HepG2 (cell line): ENCODE results near the gene HRH3. TPM values are rescaled to one million over a fixed set of nuclear protein-coding genes. Genes with fewer than 3 reads are reported as not detected.

Experiments used
- ATAC-seq: fragments of 200-7000 bp; cut with Tn5 transposase; 3 replicates; pipeline ENCODE4 v1.9.1; 2020; ENCODE audit warnings: mild to moderate bottlenecking, moderate library complexity
- BruUV-seq: library from RNA; stranded (reverse); fragments of 400-500 nt; replicated peaks from 2 replicates; lab custom pipeline; 2021; lab: Mats Ljungman, UMichigan
- CTCF ChIA-PET: fragments of 300-600 bp; formaldehyde crosslinking; extraction: SDS; loops from one replicate; lab custom pipeline; 2021; ENCODE audit warnings: low total read pairs, inconsistent platforms, low intra/inter-chr PET ratio; lab: Yijun Ruan, JAX
- POLR2A ChIA-PET: fragments of 350-600 bp; sonication (Branson Sonifier 250); formaldehyde crosslinking; loops from one replicate; lab custom pipeline; 2020; ENCODE audit warnings: antibody characterized with exemption, inconsistent platforms; lab: Yijun Ruan, JAX
- DNase-seq: peaks from one replicate; pipeline ENCODE4 v3.0.0-alpha.2; 2015; ENCODE audit warnings: low spot score
- FAIRE-seq: peaks from 3 replicates; lab custom pipeline; 2011; peaks lifted over from hg19 to GRCh38; lab: Jason Lieb, UNC
- H2AFZ ChIP-seq: one replicate; pipeline ENCODE4 v1.6.1; 2011; ENCODE audit warnings: low read length, inconsistent platforms
- H3K27ac ChIP-seq: fragments of 300-600 bp; 3 replicates; pipeline ENCODE4 v1.8.0; 2011; ENCODE audit warnings: mixed run types, mild to moderate bottlenecking, mixed read lengths, low read length, inconsistent platforms; ENCODE audit not compliant: insufficient read depth; ENCODE audit errors: extremely low read length
- H3K27me3 ChIP-seq, 2 experiments: fragments of 200-600 bp in 1 of 2; 2 replicates in 1 of 2; 3 replicates in 1 of 2; pipeline versions ENCODE4 v1.6.0 to v1.8.0; 2011; ENCODE audit warnings: low read length in 2 of 2, mild to moderate bottlenecking in 2 of 2, moderate library complexity in 2 of 2, inconsistent platforms in 1 of 2; ENCODE audit not compliant: insufficient read depth in 2 of 2, control insufficient read depth in 1 of 2
- H3K36me3 ChIP-seq, 2 experiments: fragments of 200-600 bp in 1 of 2; replicated peaks in 1 of 2; 2 replicates in 1 of 2; 3 replicates in 1 of 2; pipeline versions ENCODE4 v1.5.1 to v1.8.0; 2011; ENCODE audit warnings: low read length in 2 of 2, inconsistent platforms in 1 of 2; ENCODE audit not compliant: insufficient read depth in 2 of 2, control insufficient read depth in 1 of 2
- H3K4me1 ChIP-seq: 2 replicates; pipeline ENCODE4 v1.5.1; 2012; ENCODE audit warnings: low read length, inconsistent platforms; ENCODE audit not compliant: insufficient read depth
- H3K4me2 ChIP-seq: 2 replicates; pipeline ENCODE4 v1.6.0; 2011; ENCODE audit warnings: low read depth, low read length, inconsistent platforms
- H3K4me3 ChIP-seq, 3 experiments: fragments of 200-600 bp in 1 of 3; sonication (generic), shearing (Covaris generic) in 1 of 3; replicated peaks in 1 of 3; 2 replicates each; pipeline ENCODE4 v1.5.1; 2011 to 2016; ENCODE audit warnings: low read length in 3 of 3, inconsistent platforms in 2 of 3, low read depth in 2 of 3, mild to moderate bottlenecking in 2 of 3, control low read depth in 1 of 3, mixed read lengths in 1 of 3; ENCODE audit not compliant: insufficient read depth in 1 of 3
- H3K79me2 ChIP-seq: one replicate; pipeline ENCODE4 v1.6.1; 2011; ENCODE audit warnings: low read length, inconsistent platforms; ENCODE audit not compliant: insufficient read depth
- H3K9ac ChIP-seq: 2 replicates; pipeline ENCODE4 v1.6.0; 2011; ENCODE audit warnings: mild to moderate bottlenecking, low read depth, low read length, inconsistent platforms; ENCODE audit not compliant: insufficient read depth
- H3K9me3 ChIP-seq: 2 replicates; pipeline ENCODE4 v1.5.1; 2012; ENCODE audit warnings: mild to moderate bottlenecking, low read length
- H4K20me1 ChIP-seq: 2 replicates; pipeline ENCODE4 v1.6.0; 2011; ENCODE audit warnings: inconsistent platforms, mild to moderate bottlenecking, low read length, moderate library complexity; ENCODE audit not compliant: insufficient read depth
- AGO2 ChIP-seq: fragments of 200-400 bp; formaldehyde crosslinking; optimal IDR thresholded peaks from 2 replicates; pipeline ENCODE3; 2017; ENCODE audit warnings: mild to moderate bottlenecking, low read depth, low read length, moderate library complexity
- CAMTA2 ChIP-seq: sonication (generic); formaldehyde crosslinking; IDR thresholded peaks from 2 replicates; pipeline ENCODE4 v1.4.0; 2020; ENCODE audit warnings: mild to moderate bottlenecking, missing genetic modification reagents, borderline replicate concordance
- ZC3H13 ChIP-seq: sonication (generic); formaldehyde crosslinking; IDR thresholded peaks from 2 replicates; pipeline ENCODE4 v1.8.1; 2023; ENCODE audit warnings: mild to moderate bottlenecking, missing genetic modification reagents, moderate library complexity
- ZNF282 ChIP-seq: fragments of 450-650 bp; IDR thresholded peaks from 2 replicates; pipeline ENCODE4 v1.6.1; 2018; ENCODE audit not compliant: partially characterized antibody
- whole genome bisulfite sequencing: methylation state at CpG from one replicate; pipeline ENCODE4 v1.1.6; 2017; ENCODE audit warnings: low lambda C conversion rate; 5-methylcytosine and 5-hydroxymethylcytosine counted together
- in situ Hi-C: cut with HindIII; loops from 2 replicates; pipeline ENCODE4 v1.10.0; 2017; ENCODE audit warnings: low pct_unique_long_range_greater_than_20kb; ENCODE audit not compliant: extremely low pct_ligation_motif_present
- intact Hi-C: fragments of 100-400 bp; cut with micrococcal nuclease; formaldehyde crosslinking; loops from one replicate; pipeline ENCODE4 v1.10.0; 2022; ENCODE audit not compliant: unreplicated experiment
- polyA plus RNA-seq, 8 experiments: library from polyadenylated mRNA; depleted of rRNA in 3 of 8; stranded (reverse) in 7 of 8; unstranded in 1 of 8; fragments of >200 nt; fragmentation: Illumina TruSeq in 4 of 8; extraction: Trizol in 4 of 8; gene quantifications; 2 replicates each; pipeline versions ENCODE4 v1.2.1 to v1.2.3, GENCODE V29; 2011 to 2016; ENCODE audit warnings: low read depth in 4 of 8, missing spikeins in 1 of 8, mixed read lengths in 1 of 8; ENCODE audit not compliant: insufficient read depth in 1 of 8
- total RNA-seq, 5 experiments: library from RNA; depleted of rRNA; stranded (reverse); fragments of >200 nt; fragmentation: Illumina TruSeq; extraction: Trizol; gene quantifications; 2 replicates each; pipeline ENCODE4 v1.2.3, GENCODE V29; 2016; ENCODE audit warnings: low read depth in 1 of 5
- TF ChIP-seq, protein P1 (sequence below): sonication (generic); formaldehyde crosslinking; IDR thresholded peaks from 2 replicates; pipeline ENCODE4 v1.9.0; 2021; ENCODE audit warnings: mild to moderate bottlenecking, missing genetic modification reagents

The HRH3 gene
- total and polyA plus RNA-seq, 2 of the 13 experiments (the other 11 are each of a cell fraction or from before 2014, with no cell fraction given), result 0.18 TPM; not detected in 1

DNA sequence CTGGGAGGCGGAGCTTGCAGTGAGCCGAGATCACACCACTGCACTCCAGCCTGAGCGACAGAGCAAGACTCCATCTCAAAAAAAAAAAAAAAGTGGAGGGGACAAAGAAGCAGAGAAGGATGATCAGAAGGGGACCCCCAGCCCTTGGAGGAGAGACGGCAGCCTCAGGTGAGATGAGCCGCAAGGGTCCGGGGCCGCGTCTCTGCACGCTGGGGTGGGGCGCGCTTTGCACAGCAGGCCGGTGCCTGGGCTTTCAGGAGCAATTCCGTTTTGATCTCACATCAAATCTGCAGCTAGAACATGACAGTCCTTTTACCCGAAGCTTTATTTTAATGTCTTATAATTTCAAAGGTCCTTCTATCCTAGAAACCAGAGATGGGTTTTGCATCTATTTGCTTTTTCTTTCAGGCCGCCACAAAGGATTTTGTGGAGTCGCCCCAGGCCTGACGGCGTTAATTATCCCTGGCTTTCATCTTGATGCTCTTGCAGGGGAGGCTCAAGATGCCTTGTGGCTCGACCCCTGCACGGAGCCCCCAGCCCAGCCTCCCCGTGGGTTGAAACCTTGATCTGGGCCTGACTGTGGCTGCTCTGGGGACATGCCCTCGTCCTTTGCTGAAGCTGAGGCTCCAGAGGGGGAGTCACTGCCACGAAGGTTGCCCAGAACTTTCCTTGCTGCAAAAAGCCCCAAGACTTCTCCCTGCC lies 17.3 kb downstream of the HRH3 start:
- POLR2A ChIA-PET, result interaction anchor here (1.5 kb wide), 1 partner anchor 15 kb away, joined by 4 read pairs; no protein-coding TSS in a partner anchor
- FAIRE-seq (no peak), DNase-seq (no peak)
- Histone ChIP-seq H3K79me2 (no peaks in the 10 kb centered on the region), H2AFZ (no peak overlapping the region), H3K27ac (no peak overlapping the region), H3K9ac (no peak overlapping the region), H3K9me3 (no peaks in the 10 kb centered on the region), H4K20me1 (no peaks in the 10 kb centered on the region), H3K4me3 (no peak overlapping the region)
- no TSS peak for BruUV-seq
- TF ChIP-seq ZNF282, result no peak
- TF ChIP-seq AGO2, result peak; percentile 68
- TF ChIP-seq CAMTA2 (CRISPR knock-in tag), result no peak
- TF ChIP-seq, all 625 proteins: peak for 1
- no peaks in the 10 kb centered on the region for H3K4me1 ChIP-seq
- CTCF ChIA-PET, result no interaction called here
- ATAC-seq, result no peak
- H3K4me2 ChIP-seq, result no peak overlapping the region
- WGBS, result 96% methylated on average over 23 of the region's 23 CpGs
- in situ Hi-C loops (no loop called here), intact Hi-C loops (no loop called here)
- H3K27me3 ChIP-seq, result no peaks in the 10 kb centered on the region
- peaks cover 30 to 42% of the 10 kb centered on the region in 2 experiments for H3K36me3 ChIP-seq

GRCh38 chr20:62202083-62202395 lies 18.0 kb downstream of the HRH3 start:
- TF ChIP-seq ZC3H13, result peak; percentile 42; the same call in 1 of the 2 replicates
- TF ChIP-seq, protein P1, sequence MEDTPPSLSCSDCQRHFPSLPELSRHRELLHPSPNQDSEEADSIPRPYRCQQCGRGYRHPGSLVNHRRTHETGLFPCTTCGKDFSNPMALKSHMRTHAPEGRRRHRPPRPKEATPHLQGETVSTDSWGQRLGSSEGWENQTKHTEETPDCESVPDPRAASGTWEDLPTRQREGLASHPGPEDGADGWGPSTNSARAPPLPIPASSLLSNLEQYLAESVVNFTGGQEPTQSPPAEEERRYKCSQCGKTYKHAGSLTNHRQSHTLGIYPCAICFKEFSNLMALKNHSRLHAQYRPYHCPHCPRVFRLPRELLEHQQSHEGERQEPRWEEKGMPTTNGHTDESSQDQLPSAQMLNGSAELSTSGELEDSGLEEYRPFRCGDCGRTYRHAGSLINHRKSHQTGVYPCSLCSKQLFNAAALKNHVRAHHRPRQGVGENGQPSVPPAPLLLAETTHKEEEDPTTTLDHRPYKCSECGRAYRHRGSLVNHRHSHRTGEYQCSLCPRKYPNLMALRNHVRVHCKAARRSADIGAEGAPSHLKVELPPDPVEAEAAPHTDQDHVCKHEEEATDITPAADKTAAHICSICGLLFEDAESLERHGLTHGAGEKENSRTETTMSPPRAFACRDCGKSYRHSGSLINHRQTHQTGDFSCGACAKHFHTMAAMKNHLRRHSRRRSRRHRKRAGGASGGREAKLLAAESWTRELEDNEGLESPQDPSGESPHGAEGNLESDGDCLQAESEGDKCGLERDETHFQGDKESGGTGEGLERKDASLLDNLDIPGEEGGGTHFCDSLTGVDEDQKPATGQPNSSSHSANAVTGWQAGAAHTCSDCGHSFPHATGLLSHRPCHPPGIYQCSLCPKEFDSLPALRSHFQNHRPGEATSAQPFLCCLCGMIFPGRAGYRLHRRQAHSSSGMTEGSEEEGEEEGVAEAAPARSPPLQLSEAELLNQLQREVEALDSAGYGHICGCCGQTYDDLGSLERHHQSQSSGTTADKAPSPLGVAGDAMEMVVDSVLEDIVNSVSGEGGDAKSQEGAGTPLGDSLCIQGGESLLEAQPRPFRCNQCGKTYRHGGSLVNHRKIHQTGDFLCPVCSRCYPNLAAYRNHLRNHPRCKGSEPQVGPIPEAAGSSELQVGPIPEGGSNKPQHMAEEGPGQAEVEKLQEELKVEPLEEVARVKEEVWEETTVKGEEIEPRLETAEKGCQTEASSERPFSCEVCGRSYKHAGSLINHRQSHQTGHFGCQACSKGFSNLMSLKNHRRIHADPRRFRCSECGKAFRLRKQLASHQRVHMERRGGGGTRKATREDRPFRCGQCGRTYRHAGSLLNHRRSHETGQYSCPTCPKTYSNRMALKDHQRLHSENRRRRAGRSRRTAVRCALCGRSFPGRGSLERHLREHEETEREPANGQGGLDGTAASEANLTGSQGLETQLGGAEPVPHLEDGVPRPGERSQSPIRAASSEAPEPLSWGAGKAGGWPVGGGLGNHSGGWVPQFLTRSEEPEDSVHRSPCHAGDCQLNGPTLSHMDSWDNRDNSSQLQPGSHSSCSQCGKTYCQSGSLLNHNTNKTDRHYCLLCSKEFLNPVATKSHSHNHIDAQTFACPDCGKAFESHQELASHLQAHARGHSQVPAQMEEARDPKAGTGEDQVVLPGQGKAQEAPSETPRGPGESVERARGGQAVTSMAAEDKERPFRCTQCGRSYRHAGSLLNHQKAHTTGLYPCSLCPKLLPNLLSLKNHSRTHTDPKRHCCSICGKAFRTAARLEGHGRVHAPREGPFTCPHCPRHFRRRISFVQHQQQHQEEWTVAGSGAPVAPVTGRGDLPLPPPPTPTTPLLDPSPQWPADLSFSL (CRISPR knock-in tag), result no peak

More at GRCh38 chr20:62202083-62202395, 18.0 kb downstream of the HRH3 start:
- Histone ChIP-seq H2AFZ (no peak overlapping the region), H3K27ac (no peak overlapping the region), H3K4me2 (no peak overlapping the region), H3K9ac (no peak overlapping the region), H3K79me2 (no peaks in the 10 kb centered on the region), H3K36me3 (peaks cover 30 to 49% of the 10 kb centered on the region in 2 experiments), H3K9me3 (no peaks in the 10 kb centered on the region), H3K4me1 (no peaks in the 10 kb centered on the region), H4K20me1 (no peaks in the 10 kb centered on the region), H3K27me3 (no peaks in the 10 kb centered on the region), H3K4me3 (no peak overlapping the region)
- CTCF ChIA-PET, result no interaction called here
- no peak for ATAC-seq
- POLR2A ChIA-PET, result interaction anchor here (1.5 kb wide), 1 partner anchor 15 kb away, joined by 4 read pairs; no protein-coding TSS in a partner anchor
- DNase-seq, result no peak
- no peak for FAIRE-seq
- intact Hi-C loops (no loop called here), in situ Hi-C loops (no loop called here)
- TSS peak; percentile 49 for BruUV-seq
- 97% methylated on average over 5 of the region's 5 CpGs for WGBS
